ENCODE data around the gene YIPF6.

Gene YIPF6

DNA sequence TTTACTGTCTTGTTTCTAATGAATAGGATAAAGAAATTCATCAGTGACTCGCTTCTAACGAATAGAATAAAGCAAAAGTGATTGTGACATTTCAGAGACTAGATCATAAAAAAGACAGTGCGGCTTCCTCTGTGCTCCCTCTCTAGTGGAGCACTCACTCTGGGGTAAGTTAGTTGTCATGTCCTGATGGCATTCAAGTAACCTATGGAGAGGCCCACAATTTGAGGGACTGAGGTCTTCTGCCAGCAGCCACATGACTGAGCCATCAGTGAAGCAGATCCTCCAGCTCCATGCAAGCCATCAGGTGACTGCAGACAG lies 72.4 kb downstream of the YIPF6 start:
- TF ChIP-seq, protein P1, sequence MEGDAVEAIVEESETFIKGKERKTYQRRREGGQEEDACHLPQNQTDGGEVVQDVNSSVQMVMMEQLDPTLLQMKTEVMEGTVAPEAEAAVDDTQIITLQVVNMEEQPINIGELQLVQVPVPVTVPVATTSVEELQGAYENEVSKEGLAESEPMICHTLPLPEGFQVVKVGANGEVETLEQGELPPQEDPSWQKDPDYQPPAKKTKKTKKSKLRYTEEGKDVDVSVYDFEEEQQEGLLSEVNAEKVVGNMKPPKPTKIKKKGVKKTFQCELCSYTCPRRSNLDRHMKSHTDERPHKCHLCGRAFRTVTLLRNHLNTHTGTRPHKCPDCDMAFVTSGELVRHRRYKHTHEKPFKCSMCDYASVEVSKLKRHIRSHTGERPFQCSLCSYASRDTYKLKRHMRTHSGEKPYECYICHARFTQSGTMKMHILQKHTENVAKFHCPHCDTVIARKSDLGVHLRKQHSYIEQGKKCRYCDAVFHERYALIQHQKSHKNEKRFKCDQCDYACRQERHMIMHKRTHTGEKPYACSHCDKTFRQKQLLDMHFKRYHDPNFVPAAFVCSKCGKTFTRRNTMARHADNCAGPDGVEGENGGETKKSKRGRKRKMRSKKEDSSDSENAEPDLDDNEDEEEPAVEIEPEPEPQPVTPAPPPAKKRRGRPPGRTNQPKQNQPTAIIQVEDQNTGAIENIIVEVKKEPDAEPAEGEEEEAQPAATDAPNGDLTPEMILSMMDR (IDR thresholded peaks at IDR 0.05; ENCODE audit: unreplicated experiment in 3 of 3) = no peak
- no peak overlapping the region for H3K27ac Mint-ChIP-seq
- no peaks in the 10 kb centered on the region for H3K4me1 Mint-ChIP-seq
- no peaks in the 10 kb centered on the region for H3K27me3 Mint-ChIP-seq (ENCODE audit: low read depth)
- H3K9me3 Mint-ChIP-seq = peaks cover 16% of the 10 kb centered on the region
- H3K4me3 Mint-ChIP-seq = no peak overlapping the region
- H3K36me3 Mint-ChIP-seq (ENCODE audit: low read depth) = no peaks in the 10 kb centered on the region

DNA sequence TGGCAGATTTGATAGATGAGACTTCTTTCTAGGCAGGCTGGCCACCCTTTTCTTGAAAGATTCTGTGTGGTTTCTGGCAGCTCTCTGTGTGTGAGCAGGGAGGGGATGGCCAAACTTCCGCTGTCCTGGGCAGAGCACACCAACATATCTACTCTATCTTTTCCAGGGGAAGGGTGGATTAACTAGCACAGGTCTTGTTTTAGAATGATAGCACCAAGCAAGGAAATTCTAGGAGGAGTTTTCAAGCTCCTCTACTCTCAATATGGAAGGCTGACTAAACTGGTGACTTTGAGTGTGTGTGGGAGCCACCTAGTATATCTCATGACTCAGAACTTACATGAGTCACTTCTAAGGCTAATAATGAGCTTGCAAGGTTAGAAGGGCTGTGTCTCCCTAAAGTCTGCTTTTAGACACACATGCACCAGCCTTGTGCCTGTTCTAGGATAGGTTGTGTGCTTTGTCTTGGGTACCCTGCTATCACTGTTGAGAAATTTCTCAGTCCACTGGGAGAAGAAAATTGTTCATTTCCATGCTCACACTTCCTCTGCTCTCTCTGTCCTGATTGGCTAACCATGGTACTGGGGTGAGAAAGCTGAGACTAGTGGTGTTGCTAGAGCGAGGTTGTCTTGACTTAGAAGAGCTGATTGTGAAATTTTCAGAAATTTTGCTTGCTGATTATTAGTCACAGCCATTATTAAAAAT lies 72.9 kb downstream of the YIPF6 start:
- H3K27ac Mint-ChIP-seq = no peak overlapping the region
- peaks cover 16% of the 10 kb centered on the region for H3K9me3 Mint-ChIP-seq
- no peaks in the 10 kb centered on the region for H3K36me3 Mint-ChIP-seq (ENCODE audit: low read depth)
- no peak overlapping the region for H3K4me3 Mint-ChIP-seq
- TF ChIP-seq, protein P1 (IDR thresholded peaks at IDR 0.05; ENCODE audit: unreplicated experiment in 3 of 3) = no peak
- no peaks in the 10 kb centered on the region for H3K4me1 Mint-ChIP-seq
- no peaks in the 10 kb centered on the region for H3K27me3 Mint-ChIP-seq (ENCODE audit: low read depth)

DNA sequence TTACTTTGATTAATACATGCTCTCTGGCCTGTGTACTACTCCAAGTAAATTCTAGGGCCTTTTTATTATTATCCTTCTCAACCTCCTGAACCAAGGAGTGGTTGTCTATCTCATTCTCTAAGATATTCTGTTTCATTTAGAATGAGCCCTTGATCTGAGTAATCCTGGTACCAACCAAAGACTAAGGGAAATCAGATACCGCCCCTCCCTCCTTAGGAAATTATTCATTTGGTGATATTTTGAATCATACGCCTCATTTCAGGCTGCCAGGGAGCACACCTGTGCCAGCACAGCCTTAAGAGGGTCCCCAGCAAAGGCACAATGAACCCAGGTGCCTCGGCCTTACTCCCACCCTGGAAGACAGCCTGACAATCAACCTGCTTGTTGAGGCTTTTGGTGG lies 75.4 kb downstream of the YIPF6 start:
- Mint-ChIP-seq H3K4me1 (no peaks in the 10 kb centered on the region), H3K4me3 (no peak overlapping the region), H3K27ac (no peak overlapping the region), H3K27me3 (ENCODE audit: low read depth) (no peaks in the 10 kb centered on the region), H3K9me3 (no peaks in the 10 kb centered on the region), H3K36me3 (ENCODE audit: low read depth) (no peaks in the 10 kb centered on the region)
- TF ChIP-seq, protein P1 (IDR thresholded peaks at IDR 0.05; ENCODE audit: unreplicated experiment in 3 of 3) = no peak

DNA sequence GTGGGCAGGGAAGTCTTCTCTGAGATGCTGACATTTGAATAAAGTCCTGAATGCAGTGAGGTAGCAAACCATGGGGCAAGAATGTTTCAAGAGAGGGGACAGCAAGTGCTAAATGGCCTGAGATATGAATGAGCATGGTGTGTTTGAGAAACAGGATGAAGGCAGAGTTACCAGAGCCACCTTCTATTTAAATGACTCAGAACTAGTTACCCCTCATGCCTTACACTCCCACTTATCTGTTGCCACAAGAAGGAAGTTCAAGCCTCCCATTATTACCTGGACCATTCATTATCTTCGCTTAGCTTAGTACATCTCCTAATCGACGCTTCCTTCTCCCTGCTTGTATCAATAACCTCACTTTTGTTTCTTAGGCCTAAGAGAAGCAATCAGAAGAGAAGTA lies 81.0 kb downstream of the YIPF6 start:
- H3K27ac Mint-ChIP-seq = no peak overlapping the region
- H3K4me3 Mint-ChIP-seq = no peak overlapping the region
- H3K36me3 Mint-ChIP-seq (ENCODE audit: low read depth) = no peaks in the 10 kb centered on the region
- H3K4me1 Mint-ChIP-seq = no peaks in the 10 kb centered on the region
- H3K27me3 Mint-ChIP-seq (ENCODE audit: low read depth) = no peaks in the 10 kb centered on the region
- peaks cover 3% of the 10 kb centered on the region for H3K9me3 Mint-ChIP-seq
- TF ChIP-seq, protein P1 (IDR thresholded peaks at IDR 0.05; ENCODE audit: unreplicated experiment in 3 of 3) = no peak

DNA sequence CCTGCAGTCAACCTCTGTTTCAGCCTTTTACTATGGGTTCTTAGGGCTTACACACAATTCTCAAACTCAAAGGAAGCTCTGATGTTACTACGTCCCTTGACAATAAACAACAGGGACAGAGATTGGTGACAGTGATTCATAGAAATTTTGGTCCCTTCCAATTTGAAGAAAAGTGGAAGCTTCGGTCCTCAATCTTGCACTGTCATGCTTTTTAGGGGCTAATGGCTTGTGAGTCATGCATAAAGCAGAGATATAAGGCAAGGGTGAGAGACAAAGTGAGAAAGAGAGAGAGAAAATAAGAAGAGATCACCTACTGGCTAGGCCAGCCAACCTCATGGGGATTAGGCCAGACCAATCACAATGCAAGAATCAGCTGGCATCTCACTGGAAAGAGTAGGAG lies 85.4 kb downstream of the YIPF6 start:
- no peak overlapping the region for H3K27ac Mint-ChIP-seq
- H3K4me3 Mint-ChIP-seq = no peak overlapping the region
- H3K4me1 Mint-ChIP-seq = no peaks in the 10 kb centered on the region
- H3K36me3 Mint-ChIP-seq (ENCODE audit: low read depth) = no peaks in the 10 kb centered on the region
- H3K9me3 Mint-ChIP-seq = peaks cover 11% of the 10 kb centered on the region
- H3K27me3 Mint-ChIP-seq (ENCODE audit: low read depth) = no peaks in the 10 kb centered on the region
- TF ChIP-seq, protein P1 (IDR thresholded peaks at IDR 0.05; ENCODE audit: unreplicated experiment in 3 of 3) = no peak
